SKM-1 treated with dmso at 0.1 percent for 144 hours (cell line): ENCODE results near the gene HSD17B14.
"Not testable (repeated sequence)": the region's sequence is repeated elsewhere in the genome, so short reads cannot be mapped to it uniquely, and the experiment has no call there.

Source experiments
- DNase-seq: peaks from one replicate; lab custom pipeline; 2025; ENCODE audit not compliant: unreplicated experiment; lab: John Stamatoyannopoulos, UW

The HSD17B14 gene

GRCh38 chr19:48799358-48800300 lies 36.7 kb downstream of the HSD17B14 start:
- DNase-seq = no peak

GRCh38 chr19:48798937-48799336 lies 37.4 kb downstream of the HSD17B14 start:
- no peak for DNase-seq

- DNase-seq = no peak
These were observed 39.2 kb downstream of the HSD17B14 start for GRCh38 chr19:48797103-48797502.

- DNase-seq = no peak
These were observed 39.8 kb downstream of the HSD17B14 start for GRCh38 chr19:48796298-48797083.

GRCh38 chr19:48795685-48796070 lies 40.6 kb downstream of the HSD17B14 start:
- DNase-seq = no peak

- DNase-seq = peak; percentile 58
These were observed 41.1 kb downstream of the HSD17B14 start for GRCh38 chr19:48795055-48795684.

- DNase-seq = no peak
These were observed 42.0 kb downstream of the HSD17B14 start for GRCh38 chr19:48794291-48794690.

GRCh38 chr19:48793271-48793670 lies 43.0 kb downstream of the HSD17B14 start:
- DNase-seq = no peak

- not testable (repeated sequence) for DNase-seq
These were observed 49.0 kb downstream of the HSD17B14 start for GRCh38 chr19:48787331-48787730.

- DNase-seq = not testable (repeated sequence)
These were observed 49.9 kb downstream of the HSD17B14 start for GRCh38 chr19:48786422-48786821.

GRCh38 chr19:48784527-48784926 lies 51.8 kb downstream of the HSD17B14 start:
- DNase-seq = no peak

GRCh38 chr19:48780631-48781391 lies 55.5 kb downstream of the HSD17B14 start:
- DNase-seq = no peak

GRCh38 chr19:48779636-48780035 lies 56.7 kb downstream of the HSD17B14 start:
- DNase-seq = no peak

- DNase-seq = no peak
These were observed 58.6 kb downstream of the HSD17B14 start for GRCh38 chr19:48777720-48778119.

GRCh38 chr19:48777139-48777538 lies 59.2 kb downstream of the HSD17B14 start:
- no peak for DNase-seq

- DNase-seq = no peak
These were observed 63.8 kb downstream of the HSD17B14 start for GRCh38 chr19:48772503-48772953.

- no peak for DNase-seq
These were observed 65.4 kb downstream of the HSD17B14 start for GRCh38 chr19:48770734-48771472.

- DNase-seq = no peak
These were observed 66.0 kb downstream of the HSD17B14 start for GRCh38 chr19:48770266-48770665.

- DNase-seq = no peak
These were observed 67.1 kb downstream of the HSD17B14 start for GRCh38 chr19:48768994-48769713.
